ENCODE measurements around the gene NLRP14.

- TF ChIP-seq POLR2A (IDR thresholded peaks at IDR 0.05) = no peak
- TF ChIP-seq, protein P1, sequence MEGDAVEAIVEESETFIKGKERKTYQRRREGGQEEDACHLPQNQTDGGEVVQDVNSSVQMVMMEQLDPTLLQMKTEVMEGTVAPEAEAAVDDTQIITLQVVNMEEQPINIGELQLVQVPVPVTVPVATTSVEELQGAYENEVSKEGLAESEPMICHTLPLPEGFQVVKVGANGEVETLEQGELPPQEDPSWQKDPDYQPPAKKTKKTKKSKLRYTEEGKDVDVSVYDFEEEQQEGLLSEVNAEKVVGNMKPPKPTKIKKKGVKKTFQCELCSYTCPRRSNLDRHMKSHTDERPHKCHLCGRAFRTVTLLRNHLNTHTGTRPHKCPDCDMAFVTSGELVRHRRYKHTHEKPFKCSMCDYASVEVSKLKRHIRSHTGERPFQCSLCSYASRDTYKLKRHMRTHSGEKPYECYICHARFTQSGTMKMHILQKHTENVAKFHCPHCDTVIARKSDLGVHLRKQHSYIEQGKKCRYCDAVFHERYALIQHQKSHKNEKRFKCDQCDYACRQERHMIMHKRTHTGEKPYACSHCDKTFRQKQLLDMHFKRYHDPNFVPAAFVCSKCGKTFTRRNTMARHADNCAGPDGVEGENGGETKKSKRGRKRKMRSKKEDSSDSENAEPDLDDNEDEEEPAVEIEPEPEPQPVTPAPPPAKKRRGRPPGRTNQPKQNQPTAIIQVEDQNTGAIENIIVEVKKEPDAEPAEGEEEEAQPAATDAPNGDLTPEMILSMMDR (IDR thresholded peaks at IDR 0.05) = no peak
Observed at GRCh38 chr11:6992026-6992425, 28.3 kb upstream of the NLRP14 start.
